Esophagus muscularis mucosa (tissue), 3 donors: Measurements from ENCODE around the gene EGLN3.
"Not testable (repeated sequence)": the region's sequence is repeated elsewhere in the genome, so short reads cannot be mapped to it uniquely, and the experiment has no call there.

ENCODE experiments used
- CTCF ChIP-seq, 3 experiments: fragments of 200-600 bp in 2 of 3; fragments of 450-650 bp in 1 of 3; sonication (generic) in 2 of 3; IDR thresholded peaks; one replicate each; pipeline ENCODE4 v1.5.1; 2017 to 2019; ENCODE audit warnings: antibody characterized with exemption in 3 of 3, mild to moderate bottlenecking in 2 of 3, moderate library complexity in 1 of 3
- EP300 ChIP-seq: sonication (generic); formaldehyde crosslinking; IDR thresholded peaks from one replicate; pipeline ENCODE4 v1.6.1; 2017; ENCODE audit warnings: antibody characterized with exemption

GRCh38 chr14:33969846-33970245 is 19.0 kb upstream of the EGLN3 start:
- TF ChIP-seq EP300; CTCF (IDR thresholded peaks at IDR 0.05): not testable (repeated sequence)
